OCI-LY3 (cell line): ENCODE measurements around the gene SPON1.

Experiments
- H2AFZ ChIP-seq: fragments of 200-600, 300-600 bp; shearing (Covaris generic); 2 replicates; pipeline ENCODE4 v1.6.0; 2014; ENCODE audit warnings: antibody characterized with exemption, low read depth, low read length
- H3K27ac ChIP-seq: fragments of 200-600, 300-600 bp; sonication (generic); 2 replicates; pipeline ENCODE4 v1.5.1; 2014; ENCODE audit warnings: mild to moderate bottlenecking, low read length, moderate library complexity, mixed read lengths
- H3K27me3 ChIP-seq: fragments of 200-600, 300-600 bp; sonication (generic); 2 replicates; pipeline ENCODE4 v1.6.1; 2014; ENCODE audit warnings: low read depth, low read length, mixed read lengths
- H3K36me3 ChIP-seq: fragments of 200-600, 300-600 bp; sonication (generic); replicated peaks from 2 replicates; pipeline ENCODE3; 2014; ENCODE audit warnings: low read depth, low read length, mixed read lengths
- H3K4me1 ChIP-seq: fragments of 300-600, 200-600 bp; sonication (generic); 2 replicates; pipeline ENCODE4 v1.6.1; 2014; ENCODE audit warnings: low read length, mixed read lengths
- H3K4me2 ChIP-seq: fragments of 200-600, 300-600 bp; sonication (generic); 2 replicates; pipeline ENCODE4 v1.6.1; 2014; ENCODE audit warnings: low read length, mixed read lengths
- H3K4me3 ChIP-seq: fragments of 300-600, 200-600 bp; sonication (generic); 2 replicates; pipeline ENCODE4 v1.5.1; 2014; ENCODE audit warnings: antibody characterized with exemption, mild to moderate bottlenecking, low read length, moderate library complexity
- H3K79me2 ChIP-seq: fragments of 300-600, 200-600 bp; shearing (Covaris generic); 2 replicates; pipeline ENCODE4 v1.6.1; 2014; ENCODE audit warnings: mild to moderate bottlenecking, low read length, mixed read lengths
- H3K9ac ChIP-seq: fragments of 300-600, 200-600 bp; shearing (Covaris generic); 2 replicates; pipeline ENCODE4 v1.6.0; 2014; ENCODE audit warnings: mild to moderate bottlenecking, low read length, moderate library complexity
- H3K9me3 ChIP-seq: fragments of 200-600, 300-600 bp; shearing (Covaris generic); 2 replicates; pipeline ENCODE4 v1.6.1; 2014; ENCODE audit warnings: low read length, mixed read lengths; ENCODE audit not compliant: insufficient read depth
- H4K20me1 ChIP-seq: fragments of 200-600, 300-600 bp; sonication (generic); 2 replicates; pipeline ENCODE4 v1.6.1; 2016; ENCODE audit warnings: low read length, mixed read lengths; ENCODE audit not compliant: insufficient read depth
- EZH2phosphoT487 ChIP-seq: fragments of 200-600 bp; shearing (Covaris generic); IDR thresholded peaks from 2 replicates; pipeline ENCODE4 v1.6.1; 2018; ENCODE audit warnings: antibody characterized with exemption, mixed run types, low read depth
- TF ChIP-seq, protein P1 (sequence below): fragments of 200-600, 300-600 bp; sonication (generic); IDR thresholded peaks from 2 replicates; pipeline ENCODE4 v1.5.1; 2014; ENCODE audit warnings: antibody characterized with exemption, low read length, low read depth

SPON1 gene

DNA sequence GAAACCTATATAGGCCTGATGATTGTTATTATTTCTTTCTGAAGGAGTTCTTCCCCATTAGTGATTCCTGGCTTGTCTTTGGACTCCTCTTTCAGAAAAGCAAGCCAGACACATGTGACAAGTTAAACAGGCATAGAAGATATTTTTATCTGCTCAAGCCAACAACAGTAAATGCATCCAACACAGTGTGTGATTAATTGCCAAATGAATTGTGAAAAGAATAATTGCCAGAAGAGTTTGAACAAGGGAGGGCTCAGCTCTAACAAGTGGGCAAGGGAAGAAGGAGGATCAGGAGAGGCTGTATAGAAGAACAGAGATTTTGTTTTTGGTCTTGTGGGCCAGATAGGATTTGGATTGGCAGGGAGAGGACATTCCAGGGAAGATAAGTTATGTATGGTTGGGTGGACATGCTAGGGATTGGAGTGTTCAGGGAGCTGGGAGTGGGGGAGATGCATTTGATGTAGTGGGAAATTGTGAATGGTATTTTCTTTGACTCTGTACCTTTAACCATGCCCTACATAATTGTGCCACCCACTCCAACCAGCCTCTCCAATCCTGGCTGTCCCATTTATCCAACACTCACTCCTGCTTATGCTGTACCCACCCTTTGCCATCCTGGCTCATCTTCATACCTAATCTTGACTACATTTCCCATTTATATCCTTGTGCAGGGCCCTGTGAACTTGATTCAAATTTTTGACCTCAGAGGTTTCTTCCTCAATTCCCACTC is 223.7 kb downstream of the SPON1 start:
- TF ChIP-seq EZH2phosphoT487, result no peak
- TF ChIP-seq, protein P1, sequence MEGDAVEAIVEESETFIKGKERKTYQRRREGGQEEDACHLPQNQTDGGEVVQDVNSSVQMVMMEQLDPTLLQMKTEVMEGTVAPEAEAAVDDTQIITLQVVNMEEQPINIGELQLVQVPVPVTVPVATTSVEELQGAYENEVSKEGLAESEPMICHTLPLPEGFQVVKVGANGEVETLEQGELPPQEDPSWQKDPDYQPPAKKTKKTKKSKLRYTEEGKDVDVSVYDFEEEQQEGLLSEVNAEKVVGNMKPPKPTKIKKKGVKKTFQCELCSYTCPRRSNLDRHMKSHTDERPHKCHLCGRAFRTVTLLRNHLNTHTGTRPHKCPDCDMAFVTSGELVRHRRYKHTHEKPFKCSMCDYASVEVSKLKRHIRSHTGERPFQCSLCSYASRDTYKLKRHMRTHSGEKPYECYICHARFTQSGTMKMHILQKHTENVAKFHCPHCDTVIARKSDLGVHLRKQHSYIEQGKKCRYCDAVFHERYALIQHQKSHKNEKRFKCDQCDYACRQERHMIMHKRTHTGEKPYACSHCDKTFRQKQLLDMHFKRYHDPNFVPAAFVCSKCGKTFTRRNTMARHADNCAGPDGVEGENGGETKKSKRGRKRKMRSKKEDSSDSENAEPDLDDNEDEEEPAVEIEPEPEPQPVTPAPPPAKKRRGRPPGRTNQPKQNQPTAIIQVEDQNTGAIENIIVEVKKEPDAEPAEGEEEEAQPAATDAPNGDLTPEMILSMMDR, result no peak
- no peak overlapping the region for H3K4me3 ChIP-seq

DNA sequence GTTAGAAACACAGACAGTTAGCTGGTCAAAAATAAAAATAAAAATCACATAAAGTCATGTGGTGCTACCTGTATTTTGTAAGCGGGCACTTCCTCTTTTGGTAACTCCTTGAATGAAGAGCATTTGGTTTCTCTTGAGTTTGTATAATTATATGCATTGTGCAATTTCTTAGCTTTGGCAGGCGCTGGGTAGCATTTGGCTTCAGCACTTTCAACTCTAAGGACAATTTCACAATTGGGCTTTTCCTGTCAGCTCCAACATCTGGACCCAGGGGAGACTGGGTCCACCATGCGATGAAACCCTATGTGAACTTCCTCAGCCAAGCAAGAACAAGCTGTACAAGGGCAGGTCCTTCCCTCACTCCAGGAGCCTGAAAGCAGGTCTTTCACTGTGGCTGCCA is 227.4 kb downstream of the SPON1 start:
- Histone ChIP-seq H3K9me3 (no peaks in the 10 kb centered on the region), H3K27me3 (no peaks in the 10 kb centered on the region), H3K79me2 (no peaks in the 10 kb centered on the region), H3K27ac (no peak overlapping the region), H3K4me3 (no peak overlapping the region), H2AFZ (peak overlapping the region; percentile 43), H3K4me1 (peaks cover 17% of the 10 kb centered on the region), H3K36me3 (no peaks in the 10 kb centered on the region), H3K9ac (no peak overlapping the region), H4K20me1 (no peaks in the 10 kb centered on the region), H3K4me2 (peak overlapping the region; percentile 21; the same call in 1 of the 2 replicates)
- no peak for TF ChIP-seq EZH2phosphoT487
- TF ChIP-seq, protein P1, result no peak

More for the DNA sequence above, 223.7 kb downstream of the SPON1 start:
- no peak overlapping the region for H3K27ac ChIP-seq
- peaks cover 7% of the 10 kb centered on the region; the same call in 1 of the 2 replicates for H3K27me3 ChIP-seq
- no peaks in the 10 kb centered on the region for H3K36me3 ChIP-seq
- H3K9ac ChIP-seq, result no peak overlapping the region
- no peak overlapping the region for H3K4me2 ChIP-seq
- no peaks in the 10 kb centered on the region for H4K20me1 ChIP-seq
- no peaks in the 10 kb centered on the region for H3K9me3 ChIP-seq
- H3K4me1 ChIP-seq, result peaks cover 17% of the 10 kb centered on the region
- H3K79me2 ChIP-seq, result no peaks in the 10 kb centered on the region
- H2AFZ ChIP-seq, result no peak overlapping the region

DNA sequence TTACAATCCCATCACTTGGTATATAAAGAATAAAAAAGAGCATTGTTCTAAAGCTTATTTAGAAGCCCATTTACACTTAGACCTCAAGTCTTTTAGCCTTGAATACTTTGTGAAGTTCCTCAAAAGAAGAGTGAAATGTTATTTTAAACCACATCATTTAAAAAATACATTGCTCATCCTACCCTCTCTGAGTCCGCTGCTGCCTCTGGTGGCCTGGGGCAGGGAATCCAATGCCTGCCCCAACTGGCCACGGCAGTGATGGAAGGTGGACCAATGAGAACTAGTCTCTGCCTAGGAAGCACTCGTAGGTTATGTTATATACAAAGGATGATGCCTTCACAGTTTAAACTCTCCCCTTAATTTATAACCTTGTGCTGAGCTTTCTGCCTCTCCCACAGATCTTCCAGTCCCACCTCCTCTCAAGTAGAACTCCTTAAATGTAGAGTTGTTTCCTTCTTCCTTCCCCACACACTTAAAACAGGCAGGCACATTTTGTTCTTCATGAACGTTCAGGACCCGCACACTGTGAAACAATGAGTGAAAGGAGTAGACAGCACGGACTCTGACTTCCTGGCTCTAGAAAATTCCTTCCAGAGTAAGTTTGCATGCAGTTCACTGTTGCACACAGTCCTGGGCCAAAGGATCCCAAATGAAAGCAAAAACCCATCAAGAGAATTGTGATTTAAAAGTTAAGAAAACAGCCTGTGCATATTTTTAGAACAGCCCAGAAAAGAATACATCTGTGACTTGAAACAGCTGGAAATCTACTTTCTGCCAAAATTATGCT is 228.7 kb downstream of the SPON1 start:
- no peaks in the 10 kb centered on the region for H4K20me1 ChIP-seq
- H3K79me2 ChIP-seq, result no peaks in the 10 kb centered on the region
- H3K27me3 ChIP-seq, result no peaks in the 10 kb centered on the region
- no peak overlapping the region for H3K4me3 ChIP-seq
- no peak overlapping the region for H2AFZ ChIP-seq
- no peak overlapping the region for H3K27ac ChIP-seq
- H3K9ac ChIP-seq, result no peak overlapping the region
- no peaks in the 10 kb centered on the region for H3K36me3 ChIP-seq
- no peaks in the 10 kb centered on the region for H3K9me3 ChIP-seq
- H3K4me1 ChIP-seq, result peaks cover 18% of the 10 kb centered on the region
- TF ChIP-seq, protein P1, result no peak
- no peak for TF ChIP-seq EZH2phosphoT487
- H3K4me2 ChIP-seq, result no peak overlapping the region

DNA sequence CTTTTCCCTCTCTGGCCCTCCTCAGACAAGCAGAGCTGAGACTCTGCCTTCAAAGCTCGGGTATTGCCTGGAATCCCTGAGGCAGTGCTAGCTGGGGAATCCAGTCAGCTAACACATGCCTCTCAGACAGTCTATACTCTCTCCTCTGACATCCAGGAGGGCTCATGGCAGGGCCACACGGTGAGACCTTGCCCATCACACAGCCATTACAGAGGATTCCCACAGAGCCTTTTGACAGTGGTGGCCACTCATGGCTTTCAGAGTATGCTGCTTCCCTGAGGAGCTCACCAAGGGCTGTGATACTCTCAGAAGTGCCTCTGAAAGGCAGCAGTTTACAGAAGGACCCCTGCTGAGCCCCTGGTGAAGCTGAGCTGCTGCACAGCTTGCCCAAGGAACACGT is 231.1 kb downstream of the SPON1 start:
- H3K27me3 ChIP-seq, result no peaks in the 10 kb centered on the region
- peaks cover 20% of the 10 kb centered on the region for H3K4me1 ChIP-seq
- no peak overlapping the region for H2AFZ ChIP-seq
- no peaks in the 10 kb centered on the region for H3K79me2 ChIP-seq
- H3K4me3 ChIP-seq, result no peak overlapping the region
- H3K4me2 ChIP-seq, result no peak overlapping the region
- no peak for TF ChIP-seq EZH2phosphoT487
- TF ChIP-seq, protein P1, result no peak
- no peaks in the 10 kb centered on the region for H3K9me3 ChIP-seq
- H4K20me1 ChIP-seq, result no peaks in the 10 kb centered on the region
- no peak overlapping the region for H3K9ac ChIP-seq
- no peak overlapping the region for H3K27ac ChIP-seq
- no peaks in the 10 kb centered on the region for H3K36me3 ChIP-seq
